ENCODE measurements around the gene ARSG. TPM values are rescaled to one million over a fixed set of nuclear protein-coding genes. Genes with fewer than 3 reads are reported as not detected.
"Not testable (repeated sequence)": the region's sequence is repeated elsewhere in the genome, so short reads cannot be mapped to it uniquely, and the experiment has no call there.

Gene ARSG
- total RNA-seq, 2 donors from 2014 or later = 4.4 to 14.1 TPM

GRCh38 chr17:68307443-68307842 is 16.1 kb downstream of the ARSG start:
- no peak for TF ChIP-seq CTCF (conservative IDR thresholded peaks at IDR 0.05)
- Histone ChIP-seq H3K9me3 (ENCODE audit: control insufficient read depth, low read length) (no peaks in the 10 kb centered on the region), H3K4me3 (ENCODE audit: low read length) (no peak overlapping the region), H3K27ac (ENCODE audit: low read depth, low read length) (no peak overlapping the region), H3K27me3 (ENCODE audit: control insufficient read depth, insufficient read depth, low read length, poor library complexity, severe bottlenecking) (no peaks in the 10 kb centered on the region), H3K4me1 (ENCODE audit: control insufficient read depth, insufficient read depth, low read length) (no peaks in the 10 kb centered on the region), H3K36me3 (ENCODE audit: control insufficient read depth, insufficient read depth, low read length) (no peaks in the 10 kb centered on the region), H3K9ac (ENCODE audit: extremely low read depth, low read length, poor library complexity, severe bottlenecking) (no peak overlapping the region)
- 97% methylated on average over 8 of the region's 8 CpGs for WGBS, 2 experiments (ENCODE audit: insufficient coverage in 1 of 2, insufficient read length in 1 of 2)
- H3K9me3 Mint-ChIP-seq = peaks cover 3% of the 10 kb centered on the region
- H3K4me1 Mint-ChIP-seq = peaks cover 10% of the 10 kb centered on the region
- H3K27ac Mint-ChIP-seq = no peak overlapping the region
- no peak overlapping the region for H3K4me3 Mint-ChIP-seq
- H3K27me3 Mint-ChIP-seq (ENCODE audit: insufficient read depth) = no peaks in the 10 kb centered on the region
- DNase-seq = no peak
- H3K36me3 Mint-ChIP-seq (ENCODE audit: low read depth) = peaks cover 4% of the 10 kb centered on the region

GRCh38 chr17:68308486-68308885 is 17.2 kb downstream of the ARSG start:
- H3K27me3 ChIP-seq (ENCODE audit: control insufficient read depth, insufficient read depth, low read length, poor library complexity, severe bottlenecking); H3K9me3 ChIP-seq (ENCODE audit: control insufficient read depth, low read length); H3K4me1 Mint-ChIP-seq; H3K36me3 ChIP-seq (ENCODE audit: control insufficient read depth, insufficient read depth, low read length); H3K9me3 Mint-ChIP-seq; DNase-seq; H3K4me3 ChIP-seq (ENCODE audit: low read length); H3K9ac ChIP-seq (ENCODE audit: extremely low read depth, low read length, poor library complexity, severe bottlenecking); H3K27ac Mint-ChIP-seq; H3K4me3 Mint-ChIP-seq; H3K27me3 Mint-ChIP-seq (ENCODE audit: insufficient read depth); H3K4me1 ChIP-seq (ENCODE audit: control insufficient read depth, insufficient read depth, low read length); H3K36me3 Mint-ChIP-seq (ENCODE audit: low read depth); H3K27ac ChIP-seq (ENCODE audit: low read depth, low read length): not testable (repeated sequence)
- 89% methylated on average over 5 of the region's 7 CpGs; no CpG with 5 or more reads in 1 of the 2 experiments for WGBS, 2 experiments (ENCODE audit: insufficient coverage in 1 of 2, insufficient read length in 1 of 2)

- not testable (repeated sequence) for H3K36me3 ChIP-seq (ENCODE audit: control insufficient read depth, insufficient read depth, low read length); H3K27ac Mint-ChIP-seq; H3K9me3 Mint-ChIP-seq; H3K4me3 ChIP-seq (ENCODE audit: low read length); DNase-seq; H3K4me3 Mint-ChIP-seq; H3K36me3 Mint-ChIP-seq (ENCODE audit: low read depth); H3K27me3 Mint-ChIP-seq (ENCODE audit: insufficient read depth); H3K4me1 ChIP-seq (ENCODE audit: control insufficient read depth, insufficient read depth, low read length); H3K27me3 ChIP-seq (ENCODE audit: control insufficient read depth, insufficient read depth, low read length, poor library complexity, severe bottlenecking); H3K9ac ChIP-seq (ENCODE audit: extremely low read depth, low read length, poor library complexity, severe bottlenecking); H3K9me3 ChIP-seq (ENCODE audit: control insufficient read depth, low read length); H3K4me1 Mint-ChIP-seq; H3K27ac ChIP-seq (ENCODE audit: low read depth, low read length)
- WGBS, 2 experiments (ENCODE audit: insufficient coverage in 1 of 2, insufficient read length in 1 of 2) = 96 to 97% methylated on average over 11 to 28 of the region's 28 CpGs
Observed at GRCh38 chr17:68309066-68309670, 17.9 kb downstream of the ARSG start.

- no peak for TF ChIP-seq CTCF (conservative IDR thresholded peaks at IDR 0.05)
- no peak overlapping the region for H3K4me3 ChIP-seq (ENCODE audit: low read length)
- no peaks in the 10 kb centered on the region for H3K9me3 ChIP-seq (ENCODE audit: control insufficient read depth, low read length)
- no peaks in the 10 kb centered on the region for H3K4me1 ChIP-seq (ENCODE audit: control insufficient read depth, insufficient read depth, low read length)
- H3K27ac ChIP-seq (ENCODE audit: low read depth, low read length) = no peak overlapping the region
- H3K27ac Mint-ChIP-seq = no peak overlapping the region
- H3K4me1 Mint-ChIP-seq = no peaks in the 10 kb centered on the region
- no peaks in the 10 kb centered on the region for H3K27me3 Mint-ChIP-seq (ENCODE audit: insufficient read depth)
- no peak for DNase-seq
- H3K9me3 Mint-ChIP-seq = peaks cover 3% of the 10 kb centered on the region
- no peaks in the 10 kb centered on the region for H3K27me3 ChIP-seq (ENCODE audit: control insufficient read depth, insufficient read depth, low read length, poor library complexity, severe bottlenecking)
- WGBS, 2 experiments (ENCODE audit: insufficient coverage in 1 of 2, insufficient read length in 1 of 2) = 88 to 96% methylated on average over 3 to 8 of the region's 8 CpGs
- H3K9ac ChIP-seq (ENCODE audit: extremely low read depth, low read length, poor library complexity, severe bottlenecking) = no peak overlapping the region
- no peaks in the 10 kb centered on the region for H3K36me3 ChIP-seq (ENCODE audit: control insufficient read depth, insufficient read depth, low read length)
- no peak overlapping the region for H3K4me3 Mint-ChIP-seq
- peaks cover 4% of the 10 kb centered on the region for H3K36me3 Mint-ChIP-seq (ENCODE audit: low read depth)
Observed at GRCh38 chr17:68310152-68310551, 18.9 kb downstream of the ARSG start.

Measured in endodermal cell (in vitro differentiated cells).